Epithelial cell of prostate (primary cell): ENCODE results near the gene AKAP6.

ENCODE experiments used
- DNase-seq: peaks from one replicate; pipeline ENCODE4 v3.0.0-alpha.2; 2011; ENCODE audit warnings: low read depth, low spot score
- H3K27ac ChIP-seq: fragments of 450-650 bp; 2 replicates; pipeline ENCODE4 v1.5.1; 2017; ENCODE audit warnings: mild to moderate bottlenecking

AKAP6 gene

GRCh38 chr14:32683679-32684078 lies 354.6 kb downstream of the AKAP6 start:
- DNase-seq: no peak
- no peak overlapping the region for H3K27ac ChIP-seq

GRCh38 chr14:32688941-32689340 lies 359.8 kb downstream of the AKAP6 start:
- no peak overlapping the region for H3K27ac ChIP-seq
- no peak for DNase-seq

GRCh38 chr14:32692441-32692840 lies 363.3 kb downstream of the AKAP6 start:
- DNase-seq: no peak
- no peak overlapping the region for H3K27ac ChIP-seq

- no peak for DNase-seq
- no peak overlapping the region for H3K27ac ChIP-seq
These were observed 364.0 kb downstream of the AKAP6 start for GRCh38 chr14:32693114-32693513.

GRCh38 chr14:32694795-32695449 lies 365.8 kb downstream of the AKAP6 start:
- H3K27ac ChIP-seq: no peak overlapping the region
- DNase-seq: no peak

GRCh38 chr14:32696325-32697091 lies 367.4 kb downstream of the AKAP6 start:
- DNase-seq: no peak
- H3K27ac ChIP-seq: no peak overlapping the region

GRCh38 chr14:32697114-32697513 lies 368.0 kb downstream of the AKAP6 start:
- H3K27ac ChIP-seq: no peak overlapping the region
- no peak for DNase-seq

GRCh38 chr14:32697704-32698103 lies 368.6 kb downstream of the AKAP6 start:
- H3K27ac ChIP-seq: no peak overlapping the region
- DNase-seq: no peak

GRCh38 chr14:32698831-32699230 lies 369.7 kb downstream of the AKAP6 start:
- no peak overlapping the region for H3K27ac ChIP-seq
- DNase-seq: no peak

- H3K27ac ChIP-seq: no peak overlapping the region
- no peak for DNase-seq
These were observed 372.4 kb downstream of the AKAP6 start for GRCh38 chr14:32701475-32701874.

- peak overlapping the region; percentile 26 for H3K27ac ChIP-seq
- DNase-seq: no peak
These were observed 373.0 kb downstream of the AKAP6 start for GRCh38 chr14:32702088-32702487.

GRCh38 chr14:32702562-32702961 lies 373.5 kb downstream of the AKAP6 start:
- DNase-seq: no peak
- peak overlapping the region; percentile 26 for H3K27ac ChIP-seq

- no peak for DNase-seq
- H3K27ac ChIP-seq: no peak overlapping the region
These were observed 374.1 kb downstream of the AKAP6 start for GRCh38 chr14:32703183-32703621.

- no peak for DNase-seq
- no peak overlapping the region for H3K27ac ChIP-seq
These were observed 377.8 kb downstream of the AKAP6 start for GRCh38 chr14:32706721-32707519.

GRCh38 chr14:32707742-32708500 lies 378.8 kb downstream of the AKAP6 start:
- H3K27ac ChIP-seq: no peak overlapping the region
- no peak for DNase-seq

- no peak for DNase-seq
- H3K27ac ChIP-seq: no peak overlapping the region
These were observed 379.9 kb downstream of the AKAP6 start for GRCh38 chr14:32709027-32709426.

- DNase-seq: no peak
- no peak overlapping the region for H3K27ac ChIP-seq
These were observed 381.2 kb downstream of the AKAP6 start for GRCh38 chr14:32710231-32710671.

GRCh38 chr14:32710731-32711680 lies 381.9 kb downstream of the AKAP6 start:
- H3K27ac ChIP-seq: no peak overlapping the region
- no peak for DNase-seq

- H3K27ac ChIP-seq: no peak overlapping the region
- no peak for DNase-seq
These were observed 384.8 kb downstream of the AKAP6 start for GRCh38 chr14:32713856-32714255.
